Mucosa of gallbladder (tissue), 1 donor: ENCODE data around the gene TRIM43. TPM values are rescaled to one million over a fixed set of nuclear protein-coding genes. Genes with fewer than 3 reads are reported as not detected.
"Not testable (repeated sequence)": the region's sequence is repeated elsewhere in the genome, so short reads cannot be mapped to it uniquely, and the experiment has no call there.

ENCODE experiments used
- DNase-seq: peaks from one replicate; pipeline ENCODE4 v3.0.0-alpha.2; 2020; ENCODE audit warnings: low spot score
- total RNA-seq: library from RNA; stranded (reverse); gene quantifications from one replicate; pipeline ENCODE4 v1.2.1, GENCODE V29; 2021
- donor health status: DM: no; HTN: no; CAD: no.

Gene TRIM43
- total RNA-seq, 1 donor from 2014 or later: not detected

DNA sequence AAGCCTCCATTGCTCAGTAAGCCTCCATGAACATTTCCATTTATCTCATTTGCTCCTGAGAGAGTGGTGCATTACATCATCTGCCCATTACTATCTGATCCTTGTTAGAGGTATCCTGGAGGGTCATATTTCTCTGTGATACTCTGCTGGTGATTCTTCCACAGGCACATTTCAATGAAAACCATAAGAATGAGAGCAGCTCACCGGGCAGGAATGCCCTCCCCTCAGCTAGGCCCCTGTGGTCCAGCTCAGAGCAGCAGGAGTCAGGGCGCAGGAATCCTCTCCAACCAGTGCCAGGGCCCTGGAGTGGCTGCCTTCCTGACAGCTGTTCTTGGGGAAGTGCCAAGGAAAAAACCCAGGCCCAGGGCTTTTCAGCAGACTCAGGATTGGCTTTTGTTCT is 50.0 kb downstream of the TRIM43 start:
- DNase-seq: not testable (repeated sequence)

DNA sequence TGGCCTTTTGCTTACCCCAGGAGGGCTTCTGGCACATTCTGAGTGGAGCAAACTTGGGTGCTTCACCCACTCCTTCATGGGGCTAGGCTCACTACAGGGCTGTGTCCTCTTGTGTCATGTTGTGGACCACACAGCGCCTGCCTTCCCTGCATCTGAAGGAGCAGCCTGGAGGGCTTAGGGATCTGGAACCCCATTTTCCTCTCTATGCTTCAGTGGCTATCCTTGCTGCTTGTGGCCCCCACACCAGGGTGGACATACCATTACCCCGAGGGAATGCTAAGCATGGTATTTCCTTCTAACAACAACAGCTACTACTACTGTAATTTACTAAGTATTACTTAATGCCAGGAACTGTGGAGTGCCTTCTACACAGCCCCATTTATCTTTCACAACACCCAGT is 50.6 kb downstream of the TRIM43 start:
- DNase-seq: not testable (repeated sequence)

DNA sequence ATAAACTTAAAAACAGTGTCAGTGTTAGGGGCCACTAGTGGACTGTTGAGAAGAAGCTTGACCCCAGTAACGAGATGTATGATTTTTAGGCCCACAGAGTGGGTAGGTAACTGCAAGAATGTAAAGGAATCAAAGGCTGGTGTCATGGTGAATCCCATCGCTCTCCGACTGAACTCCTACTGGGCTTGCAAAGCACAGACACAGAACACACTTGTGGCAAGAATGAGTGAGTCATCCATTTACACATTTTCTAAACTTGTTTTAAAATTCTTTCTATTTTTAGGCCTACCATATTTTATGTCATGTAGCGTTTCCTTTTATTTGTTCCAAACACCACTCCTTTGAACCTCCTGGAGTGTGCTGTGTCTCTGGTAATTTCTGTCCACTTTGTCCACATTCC is 51.1 kb downstream of the TRIM43 start:
- DNase-seq: not testable (repeated sequence)

DNA sequence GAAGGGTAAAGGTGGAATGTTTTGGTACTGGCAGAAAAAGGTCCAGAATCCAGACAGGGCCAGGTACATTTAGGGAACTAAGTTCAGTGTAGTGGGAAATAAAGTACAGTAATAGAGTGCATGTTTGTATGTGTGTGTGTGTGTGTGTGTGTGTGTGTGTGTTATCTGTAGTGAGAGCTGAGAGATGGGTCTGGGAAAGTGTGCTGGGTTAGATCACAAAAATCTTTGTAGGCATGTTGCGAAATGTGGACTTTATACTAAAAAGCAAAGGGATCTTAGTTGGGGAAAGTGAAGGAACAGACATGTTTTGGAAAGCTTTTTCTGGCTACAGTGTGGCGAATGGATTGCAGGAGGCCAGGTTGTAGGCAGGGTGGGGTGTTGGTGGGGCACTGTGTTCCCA is 53.5 kb downstream of the TRIM43 start:
- not testable (repeated sequence) for DNase-seq

- not testable (repeated sequence) for DNase-seq
These were observed 54.6 kb downstream of the TRIM43 start for GRCh38 chr2:95646274-95646994.

- not testable (repeated sequence) for DNase-seq
These were observed 57.2 kb downstream of the TRIM43 start for GRCh38 chr2:95648894-95649544.

Other genes starting within 250 kb of the TRIM43 start
- 47.4 TPM for gene FAHD2A, start 189.3 kb upstream of the TRIM43 start, total RNA-seq
- gene TRIM43B, start 107.2 kb upstream of the TRIM43 start, total RNA-seq: not detected